IPS-15b (cell line): ENCODE data around the gene CCDC97.

Experiments
- H3K27me3 ChIP-seq: one replicate; pipeline ENCODE4 v1.6.1; 2013; ENCODE audit warnings: low read length; ENCODE audit not compliant: control insufficient read depth, insufficient read depth
- H3K36me3 ChIP-seq: one replicate; pipeline ENCODE4 v1.6.1; 2013; ENCODE audit warnings: low read length; ENCODE audit not compliant: control insufficient read depth, insufficient read depth
- H3K4me1 ChIP-seq: one replicate; pipeline ENCODE4 v1.6.1; 2013; ENCODE audit warnings: mild to moderate bottlenecking, low read length; ENCODE audit not compliant: control insufficient read depth, insufficient read depth
- H3K4me3 ChIP-seq: one replicate; pipeline ENCODE4 v1.5.1; 2013; ENCODE audit warnings: low read depth, low read length
- H3K9ac ChIP-seq: one replicate; pipeline ENCODE4 v1.6.1; 2013; ENCODE audit warnings: low read depth, mild to moderate bottlenecking, low read length
- H3K9me3 ChIP-seq: one replicate; pipeline ENCODE4 v1.6.1; 2013; ENCODE audit warnings: mild to moderate bottlenecking, low read length; ENCODE audit not compliant: control insufficient read depth, insufficient read depth

CCDC97 gene

DNA sequence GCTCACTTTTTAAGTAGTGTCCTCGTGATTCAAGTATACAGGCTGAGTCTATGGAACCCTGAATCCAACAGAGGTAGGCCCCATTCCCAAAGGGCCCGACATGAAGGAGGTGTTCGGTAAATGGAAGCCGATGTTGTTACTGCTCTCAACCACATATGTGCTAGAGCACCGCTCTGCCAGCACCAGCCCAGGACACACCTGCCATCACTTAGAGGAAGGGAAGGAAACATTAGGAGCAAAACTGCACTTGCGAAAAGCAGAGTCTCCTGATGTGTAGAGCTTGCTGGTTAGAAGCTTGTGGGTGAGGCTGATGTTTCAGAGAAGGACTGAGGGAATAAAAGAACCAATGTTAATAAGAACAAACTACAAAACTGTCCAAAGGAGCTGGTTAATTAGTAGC, 9.4 kb upstream of the CCDC97 start:
- Histone ChIP-seq H3K4me1 (no peaks in the 10 kb centered on the region), H3K4me3 (no peak overlapping the region), H3K27me3 (no peaks in the 10 kb centered on the region), H3K9me3 (no peaks in the 10 kb centered on the region), H3K36me3 (peaks cover 77% of the 10 kb centered on the region), H3K9ac (no peak overlapping the region)

DNA sequence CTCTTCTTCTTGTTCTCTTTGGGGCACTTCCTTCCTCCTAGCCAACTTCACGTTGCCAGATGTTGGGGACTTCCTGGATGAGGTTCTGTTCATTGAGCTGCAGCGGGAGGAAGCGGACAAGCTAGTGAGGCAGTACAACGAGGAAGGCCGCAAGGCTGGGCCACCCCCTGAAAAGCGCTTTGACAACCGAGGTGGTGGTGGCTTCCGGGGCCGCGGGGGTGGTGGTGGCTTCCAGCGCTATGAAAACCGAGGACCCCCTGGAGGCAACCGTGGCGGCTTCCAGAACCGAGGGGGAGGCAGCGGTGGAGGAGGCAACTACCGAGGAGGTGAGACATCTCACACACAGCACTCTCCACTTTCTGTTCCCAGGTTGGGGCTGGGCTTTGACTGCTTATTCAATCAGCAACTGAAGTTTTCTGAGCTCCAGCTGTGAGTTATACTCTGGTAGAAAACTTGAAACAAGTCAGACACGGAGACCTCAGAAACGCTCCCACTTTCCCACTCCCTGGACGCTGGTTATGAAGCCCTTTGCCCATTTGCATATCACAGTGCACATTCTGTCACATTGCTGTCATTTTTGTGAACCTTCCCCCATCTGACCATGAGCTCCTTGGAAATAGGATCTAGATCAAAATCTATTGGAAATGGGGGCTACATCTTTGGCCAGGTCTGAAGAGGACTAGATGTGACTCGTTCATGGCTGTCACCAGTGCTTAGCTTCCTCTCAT, 7.2 kb upstream of the CCDC97 start:
- Histone ChIP-seq H3K36me3 (peaks cover 67% of the 10 kb centered on the region), H3K4me1 (no peaks in the 10 kb centered on the region), H3K9ac (no peak overlapping the region), H3K4me3 (no peak overlapping the region), H3K27me3 (no peaks in the 10 kb centered on the region), H3K9me3 (no peaks in the 10 kb centered on the region)

GRCh38 chr19:41303954-41304353, 6.0 kb upstream of the CCDC97 start:
- H3K36me3 ChIP-seq: peaks cover 57% of the 10 kb centered on the region
- peaks cover 10% of the 10 kb centered on the region for H3K4me1 ChIP-seq
- H3K9ac ChIP-seq: no peak overlapping the region
- H3K9me3 ChIP-seq: no peaks in the 10 kb centered on the region
- H3K27me3 ChIP-seq: no peaks in the 10 kb centered on the region
- no peak overlapping the region for H3K4me3 ChIP-seq

- H3K27me3 ChIP-seq: no peaks in the 10 kb centered on the region
- H3K4me3 ChIP-seq: no peak overlapping the region
- H3K9ac ChIP-seq: no peak overlapping the region
- H3K36me3 ChIP-seq: peaks cover 51% of the 10 kb centered on the region
- no peaks in the 10 kb centered on the region for H3K9me3 ChIP-seq
- peaks cover 10% of the 10 kb centered on the region for H3K4me1 ChIP-seq
Measured at GRCh38 chr19:41304706-41305483, 5.1 kb upstream of the CCDC97 start.

DNA sequence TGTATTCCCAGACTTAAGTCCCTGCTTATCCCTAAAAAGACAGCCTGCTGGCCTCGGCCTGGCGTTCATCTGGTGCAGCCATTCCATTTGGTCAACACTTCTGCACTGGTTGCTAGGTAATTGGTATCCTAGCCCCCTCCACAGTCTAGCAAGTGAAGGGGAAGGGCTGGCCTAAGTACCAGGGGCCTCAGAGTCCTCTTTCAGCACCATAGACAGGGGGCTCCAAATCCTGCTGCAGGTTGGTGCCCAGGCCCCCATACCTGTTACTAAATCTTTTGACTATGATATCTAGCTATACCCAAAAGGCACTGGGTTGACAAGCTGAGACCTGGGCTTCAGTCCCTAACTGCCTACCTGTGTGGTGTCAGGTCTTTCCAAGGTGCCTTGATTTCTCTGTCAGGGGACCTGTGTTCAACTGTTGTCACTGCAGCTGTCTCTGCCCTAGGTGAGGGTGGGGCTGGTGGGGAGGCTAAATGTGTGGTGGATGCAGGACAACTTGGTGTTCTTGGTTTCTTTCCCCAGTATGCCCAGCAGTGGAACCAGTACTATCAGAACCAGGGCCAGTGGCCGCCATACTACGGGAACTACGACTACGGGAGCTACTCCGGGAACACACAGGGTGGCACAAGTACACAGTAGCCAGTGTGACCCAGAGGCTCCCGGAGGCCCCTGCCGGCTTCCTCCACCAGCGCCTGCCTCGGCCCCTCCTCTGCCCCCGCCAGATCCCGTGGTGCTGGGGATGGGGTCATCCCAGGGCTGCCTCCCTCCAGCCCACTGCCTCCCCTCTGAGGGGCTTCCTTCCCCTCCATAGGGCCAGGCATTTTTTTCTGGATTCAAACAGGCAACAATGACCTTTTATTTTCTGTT, 3.8 kb upstream of the CCDC97 start:
- Histone ChIP-seq H3K27me3 (no peaks in the 10 kb centered on the region), H3K9ac (no peak overlapping the region), H3K4me3 (no peak overlapping the region), H3K36me3 (peaks cover 44% of the 10 kb centered on the region), H3K9me3 (no peaks in the 10 kb centered on the region), H3K4me1 (peaks cover 10% of the 10 kb centered on the region)

GRCh38 chr19:41307090-41307875, 2.7 kb upstream of the CCDC97 start:
- Histone ChIP-seq H3K4me3 (no peak overlapping the region), H3K9me3 (no peaks in the 10 kb centered on the region), H3K27me3 (no peaks in the 10 kb centered on the region), H3K36me3 (peaks cover 35% of the 10 kb centered on the region), H3K4me1 (peaks cover 10% of the 10 kb centered on the region), H3K9ac (no peak overlapping the region)

- H3K36me3 ChIP-seq: peaks cover 31% of the 10 kb centered on the region
- no peak overlapping the region for H3K4me3 ChIP-seq
- H3K9ac ChIP-seq: peak overlapping the region; percentile 17
- peaks cover 10% of the 10 kb centered on the region for H3K4me1 ChIP-seq
- no peaks in the 10 kb centered on the region for H3K9me3 ChIP-seq
- H3K27me3 ChIP-seq: no peaks in the 10 kb centered on the region
Measured at GRCh38 chr19:41307954-41308449, 2.0 kb upstream of the CCDC97 start.

- H3K9me3 ChIP-seq: no peaks in the 10 kb centered on the region
- peaks cover 34% of the 10 kb centered on the region for H3K36me3 ChIP-seq
- no peaks in the 10 kb centered on the region for H3K27me3 ChIP-seq
- H3K9ac ChIP-seq: peak overlapping the region; percentile 17
- no peak overlapping the region for H3K4me3 ChIP-seq
- peaks cover 10% of the 10 kb centered on the region for H3K4me1 ChIP-seq
Measured at GRCh38 chr19:41308450-41309179, 1.4 kb upstream of the CCDC97 start.

DNA sequence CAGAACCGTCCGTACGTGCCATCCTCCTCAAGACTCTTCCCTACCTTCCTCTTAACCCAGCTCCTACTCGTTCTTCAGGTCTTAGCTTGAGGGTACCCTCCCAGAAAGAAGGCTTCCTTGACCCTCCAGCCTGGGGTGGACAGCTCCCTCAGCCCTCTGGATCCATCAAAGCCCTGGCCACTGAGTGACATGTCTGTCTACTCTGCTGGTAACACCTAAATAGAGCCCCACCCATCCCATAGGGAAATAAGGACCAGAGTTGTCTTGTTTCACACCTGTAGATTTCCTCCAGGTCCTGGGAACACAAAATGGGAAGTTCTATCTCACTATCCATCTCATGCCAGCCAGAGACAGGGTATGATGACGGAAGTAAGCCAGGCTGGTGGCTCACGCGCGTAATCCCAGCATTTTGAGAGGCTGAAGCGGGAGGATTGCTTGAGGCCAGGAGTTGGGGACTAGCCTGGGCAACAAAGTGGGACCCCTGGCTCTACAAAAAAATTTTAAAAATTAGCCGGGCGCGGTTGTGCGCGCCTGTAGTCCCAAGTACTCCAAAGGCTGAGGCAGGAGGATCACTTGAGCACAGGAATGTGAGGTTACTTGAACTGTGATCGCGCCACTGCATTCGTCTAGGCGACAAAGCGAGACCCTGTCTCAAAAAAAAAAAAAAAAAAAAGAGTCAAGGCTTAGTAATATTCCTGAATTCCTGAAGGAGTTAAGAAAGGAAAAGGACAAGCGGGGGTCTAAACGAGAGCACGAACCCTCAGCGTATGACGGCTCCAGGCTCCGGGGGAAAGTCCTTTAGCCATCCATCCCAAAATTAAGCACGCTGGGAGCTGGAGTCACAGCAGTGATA, 566 bp upstream of the CCDC97 start:
- H3K27me3 ChIP-seq: no peaks in the 10 kb centered on the region
- peaks cover 10% of the 10 kb centered on the region for H3K4me1 ChIP-seq
- peak overlapping the region; percentile 96 for H3K9ac ChIP-seq
- H3K36me3 ChIP-seq: peaks cover 26% of the 10 kb centered on the region
- peak overlapping the region; percentile 80 for H3K4me3 ChIP-seq
- H3K9me3 ChIP-seq: no peaks in the 10 kb centered on the region

DNA sequence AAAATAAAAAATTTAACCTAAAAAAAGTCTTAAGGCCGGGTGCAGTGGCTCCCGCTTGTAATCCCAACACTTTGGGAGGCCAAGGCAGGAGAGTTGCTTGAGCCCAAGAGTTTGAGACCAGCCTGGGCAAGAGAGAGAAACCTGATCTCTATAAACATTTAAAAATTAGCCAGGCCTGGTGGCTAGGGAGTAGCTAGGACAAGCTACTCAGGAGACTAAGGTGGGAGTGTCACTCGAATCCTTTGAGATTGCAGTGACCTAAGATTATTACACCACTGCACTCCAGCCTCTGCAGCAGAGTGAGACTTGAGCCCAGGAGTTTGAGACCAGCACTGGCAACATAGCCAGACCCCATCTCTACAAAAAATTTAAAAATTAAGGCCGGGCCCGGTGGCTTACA, 1.1 kb downstream of the CCDC97 start:
- peaks cover 10% of the 10 kb centered on the region for H3K4me1 ChIP-seq
- peaks cover 13% of the 10 kb centered on the region for H3K36me3 ChIP-seq
- H3K27me3 ChIP-seq: no peaks in the 10 kb centered on the region
- H3K9ac ChIP-seq: no peak overlapping the region
- H3K4me3 ChIP-seq: peak overlapping the region; percentile 80
- no peaks in the 10 kb centered on the region for H3K9me3 ChIP-seq
